ENCODE results near the gene TTLL7.
"Not testable (repeated sequence)": the region's sequence is repeated elsewhere in the genome, so short reads cannot be mapped to it uniquely, and the experiment has no call there.

The TTLL7 gene

GRCh38 chr1:83994111-83994510, 4.8 kb downstream of the TTLL7 start:
- DNase-seq, result no peak

DNA sequence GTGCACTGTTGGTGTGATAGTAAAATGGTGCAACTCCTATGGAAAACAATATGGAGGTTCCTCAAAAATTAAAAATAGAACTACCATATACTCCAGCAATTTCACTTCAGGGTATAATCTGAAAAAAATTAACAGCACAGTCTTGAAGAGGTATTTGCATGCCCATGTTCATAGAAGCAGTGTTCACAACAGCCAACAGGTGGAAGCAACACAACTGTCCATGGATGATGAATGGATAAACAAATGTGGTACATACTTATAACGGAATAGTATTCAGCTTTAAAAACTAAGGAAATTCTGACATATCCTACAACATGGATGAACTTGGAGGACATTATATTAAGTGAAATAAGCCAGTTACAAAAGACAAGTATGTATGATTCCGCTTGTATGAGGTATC, 8.2 kb downstream of the TTLL7 start:
- DNase-seq, result no peak

- DNase-seq, result no peak
Observed at GRCh38 chr1:83985048-83985447, 13.9 kb downstream of the TTLL7 start.

- DNase-seq, result not testable (repeated sequence)
Observed at GRCh38 chr1:83983918-83984317, 15.0 kb downstream of the TTLL7 start.

DNA sequence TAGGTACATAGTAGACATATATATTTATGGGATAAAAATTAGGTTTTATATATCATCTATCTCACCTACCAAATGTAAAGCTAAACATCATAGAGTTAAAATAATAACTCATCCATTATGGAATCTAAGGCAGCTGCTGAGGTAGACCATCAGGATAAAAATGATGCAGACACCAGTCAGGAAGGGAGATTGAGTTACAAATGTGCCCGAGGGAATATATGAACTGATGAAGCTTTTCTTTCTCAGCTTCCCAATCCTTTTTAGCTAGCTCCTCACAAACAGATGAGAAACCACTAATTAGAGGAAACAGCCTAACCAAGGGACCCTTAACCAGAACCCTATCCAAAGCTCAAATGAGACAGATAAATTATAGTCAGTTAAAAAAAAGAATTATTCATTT, 20.9 kb downstream of the TTLL7 start:
- DNase-seq, result no peak

- no peak for DNase-seq
Observed at GRCh38 chr1:83976920-83977319, 22.0 kb downstream of the TTLL7 start.

GRCh38 chr1:83970802-83971201, 28.1 kb downstream of the TTLL7 start:
- no peak for DNase-seq

DNA sequence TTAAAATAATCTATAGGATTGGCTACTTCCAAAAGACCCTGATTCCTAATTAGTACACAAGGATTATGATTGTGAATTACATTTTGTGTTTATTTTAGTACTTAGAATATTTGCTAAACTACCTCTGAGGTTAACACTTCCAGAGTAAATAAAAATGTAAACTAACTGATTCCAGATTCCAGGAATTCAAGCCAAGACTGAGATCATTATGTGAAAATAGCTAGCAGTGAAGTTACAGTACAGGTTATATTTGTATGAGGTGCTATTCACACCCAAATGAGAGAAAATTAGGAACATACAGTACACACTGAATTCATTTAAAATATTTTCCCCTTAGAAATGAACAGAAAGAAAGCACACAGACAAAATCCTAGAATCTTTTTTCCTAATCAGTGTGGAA, 28.8 kb downstream of the TTLL7 start:
- no peak for DNase-seq

DNA sequence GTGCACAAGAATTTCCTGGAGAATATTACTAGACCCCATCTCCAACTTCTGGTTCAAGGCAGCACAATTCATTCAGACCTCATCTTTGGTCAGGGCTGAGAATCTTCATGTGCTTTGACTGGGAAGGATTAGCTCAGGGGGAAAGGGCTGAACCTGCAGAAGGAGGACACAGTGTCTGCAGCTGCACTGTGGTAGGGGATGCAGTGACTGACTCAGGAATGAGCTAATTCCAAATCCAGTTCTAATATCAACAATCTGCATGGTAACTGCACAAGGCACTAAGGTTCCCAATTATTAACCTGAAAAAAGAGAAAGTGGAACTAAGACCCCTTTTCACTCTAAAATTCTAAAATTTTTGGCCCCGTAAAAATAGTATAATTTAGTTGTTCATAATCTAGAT, 31.6 kb downstream of the TTLL7 start:
- no peak for DNase-seq

DNA sequence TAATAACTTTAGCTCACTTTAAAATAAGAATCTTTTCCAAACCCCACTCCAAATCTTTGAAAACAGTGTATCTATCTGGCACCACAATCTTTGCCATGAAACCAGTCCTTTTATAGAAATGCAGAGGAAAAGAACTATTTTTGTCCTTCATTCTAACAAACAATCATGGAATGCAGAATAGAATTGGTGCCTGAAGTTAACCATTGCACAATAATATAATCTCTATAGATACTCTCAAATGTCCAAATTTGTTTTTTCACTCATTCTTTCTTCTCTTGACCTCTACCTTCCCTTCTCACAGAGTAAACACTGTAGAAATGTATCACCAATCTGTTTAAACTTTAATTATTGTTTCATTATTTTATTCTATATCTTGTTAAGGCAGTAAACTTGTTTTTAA, 34.8 kb downstream of the TTLL7 start:
- DNase-seq, result no peak

- no peak for DNase-seq
Observed at GRCh38 chr1:83961571-83962295, 37.2 kb downstream of the TTLL7 start.

DNA sequence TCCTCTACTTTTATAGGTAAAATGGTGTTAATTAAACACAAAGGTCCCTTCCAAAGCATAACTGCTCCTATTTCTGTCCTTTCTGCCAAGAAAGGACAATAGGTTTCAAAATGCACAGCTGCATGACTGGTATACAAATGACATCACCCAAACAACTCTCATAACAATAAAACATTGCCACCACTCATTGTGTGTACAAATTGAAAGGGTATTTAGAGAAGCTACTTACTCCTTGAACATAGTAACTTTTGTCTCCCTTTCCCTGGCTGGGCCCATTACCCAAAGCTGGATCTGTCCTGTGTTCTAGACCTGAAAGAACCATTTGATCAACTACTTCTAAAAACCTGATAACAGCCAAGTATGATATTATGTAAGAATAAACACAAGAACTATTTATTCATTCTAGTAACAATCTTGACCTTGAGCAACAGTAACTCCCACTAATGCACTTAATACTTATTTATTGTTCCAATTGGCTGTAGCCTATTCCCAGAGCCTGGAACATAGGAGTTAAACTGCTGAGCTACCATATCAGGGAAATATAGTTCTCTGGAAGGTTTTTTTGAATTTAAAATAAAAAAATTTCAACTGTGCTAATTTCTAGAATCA, 38.2 kb downstream of the TTLL7 start:
- no peak for DNase-seq

- DNase-seq, result no peak
Observed at GRCh38 chr1:83959824-83960498, 39.0 kb downstream of the TTLL7 start.

GRCh38 chr1:83958704-83959103, 40.2 kb downstream of the TTLL7 start:
- no peak for DNase-seq

DNA sequence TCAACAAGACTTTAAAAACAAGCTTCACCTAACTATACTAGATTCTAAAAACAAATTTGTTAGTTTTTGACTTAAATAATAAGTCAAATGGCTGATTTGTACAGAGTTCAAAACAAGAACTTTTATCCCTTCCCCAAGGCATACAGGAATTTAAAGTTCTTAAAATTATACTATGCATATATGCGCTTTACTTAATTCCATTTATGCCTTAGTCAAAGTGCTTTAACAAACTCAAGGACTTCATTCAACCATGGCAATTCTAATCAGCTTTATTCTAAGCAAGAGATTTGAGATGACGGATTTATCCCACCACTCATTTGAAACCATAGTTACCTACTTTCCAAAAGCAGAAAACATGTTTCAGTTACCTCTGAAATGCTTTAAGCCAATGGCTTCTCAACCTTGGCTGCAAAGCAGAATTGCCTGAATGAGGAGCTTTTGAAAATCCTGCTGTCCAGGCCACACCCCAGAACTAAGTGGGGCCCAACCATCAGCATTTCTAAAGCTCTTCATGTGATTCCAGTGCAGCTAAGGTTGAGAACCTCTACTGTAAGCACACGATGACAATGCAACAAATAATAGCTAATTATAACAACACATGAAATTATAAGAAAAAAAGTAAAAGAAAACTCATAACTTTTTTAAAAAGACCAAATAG, 44.6 kb downstream of the TTLL7 start:
- no peak for DNase-seq

DNA sequence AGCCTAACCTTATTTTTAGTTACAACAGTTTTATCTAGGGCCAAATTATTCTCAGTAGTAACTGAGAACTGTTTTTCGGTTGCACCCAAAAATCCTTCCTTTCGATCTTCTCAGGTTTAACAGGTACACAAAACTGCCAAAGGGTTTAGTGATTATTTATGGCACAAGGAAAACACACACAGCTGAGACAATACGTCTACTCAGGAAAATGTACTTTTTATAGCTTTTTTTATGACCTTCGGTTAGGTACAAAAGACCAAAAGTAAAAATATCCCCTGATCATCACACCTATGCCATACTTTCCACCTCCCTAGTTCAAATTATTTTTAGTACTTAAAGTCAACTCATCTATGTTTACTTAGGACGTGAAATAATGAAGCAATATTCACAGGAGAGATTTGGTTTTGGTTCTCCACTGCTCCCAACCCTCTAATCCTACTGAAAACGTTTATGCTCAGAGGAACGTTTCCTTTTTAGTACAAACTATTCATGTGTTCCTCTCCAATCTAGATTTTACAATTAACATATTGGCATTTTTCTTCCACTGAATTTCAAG, 48.7 kb downstream of the TTLL7 start:
- DNase-seq, result no peak

- no peak for DNase-seq
Observed at GRCh38 chr1:83942914-83943313, 56.0 kb downstream of the TTLL7 start.

DNA sequence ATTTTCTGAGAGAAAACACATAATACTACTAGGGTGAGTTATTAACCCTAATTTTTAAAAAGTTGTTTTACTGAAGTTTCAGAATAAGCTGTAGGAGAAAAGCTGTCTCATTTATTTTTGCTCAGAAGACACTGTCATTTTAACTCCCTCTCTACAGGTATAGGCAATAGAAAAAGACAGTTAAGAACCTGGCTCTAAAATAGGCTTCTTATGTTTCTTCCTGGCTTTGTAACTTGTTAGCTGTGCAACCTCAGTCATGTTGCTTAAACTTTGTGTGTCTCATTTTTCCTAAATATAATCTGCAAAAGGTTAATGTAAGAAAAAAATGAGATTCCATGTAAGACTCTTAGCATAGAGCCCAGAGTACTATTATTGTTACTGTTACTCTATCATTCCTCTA, 64.4 kb downstream of the TTLL7 start:
- no peak for DNase-seq

DNA sequence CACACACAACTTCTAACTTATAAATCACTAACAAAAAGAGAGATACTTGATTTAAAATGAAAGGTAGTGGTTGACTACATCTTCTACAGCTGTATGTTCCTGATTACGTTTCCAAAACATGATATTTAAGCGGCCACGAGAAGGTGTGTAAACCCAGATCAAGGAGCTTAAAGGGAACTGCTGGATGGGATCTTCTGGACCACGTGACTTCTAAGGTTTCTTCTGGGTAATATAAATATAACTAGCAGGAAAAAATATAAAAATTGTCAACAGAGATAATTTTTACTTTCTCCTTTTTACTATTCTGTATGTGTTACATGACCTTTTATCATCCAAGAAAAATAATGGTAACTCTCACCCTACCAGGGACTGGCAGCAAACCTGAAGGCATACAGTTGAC, 66.2 kb downstream of the TTLL7 start:
- DNase-seq, result no peak

- no peak for DNase-seq
Observed at GRCh38 chr1:83932281-83932680, 66.7 kb downstream of the TTLL7 start.

- DNase-seq, result peak; percentile 61
Observed at GRCh38 chr1:83931658-83932253, 67.2 kb downstream of the TTLL7 start.

DNA sequence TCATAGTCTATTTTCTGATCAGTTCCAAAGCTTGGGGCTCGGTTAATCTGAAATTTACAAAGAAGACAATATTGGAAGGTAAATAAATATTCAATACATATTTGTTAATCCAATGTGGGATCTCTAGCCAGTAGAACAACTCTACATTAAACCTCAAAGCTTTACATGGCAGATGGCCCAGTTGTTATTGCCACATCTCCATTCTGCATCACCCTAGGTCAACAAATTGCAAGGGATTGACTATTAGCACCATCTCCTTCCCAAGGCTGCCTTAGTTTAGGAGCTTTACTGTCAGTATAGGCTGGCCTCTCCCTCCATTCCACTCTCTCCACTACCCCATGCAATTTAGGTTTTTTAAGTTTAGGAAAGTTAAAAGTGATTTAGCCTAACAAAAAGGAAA, 69.7 kb downstream of the TTLL7 start:
- DNase-seq, result no peak

DNA sequence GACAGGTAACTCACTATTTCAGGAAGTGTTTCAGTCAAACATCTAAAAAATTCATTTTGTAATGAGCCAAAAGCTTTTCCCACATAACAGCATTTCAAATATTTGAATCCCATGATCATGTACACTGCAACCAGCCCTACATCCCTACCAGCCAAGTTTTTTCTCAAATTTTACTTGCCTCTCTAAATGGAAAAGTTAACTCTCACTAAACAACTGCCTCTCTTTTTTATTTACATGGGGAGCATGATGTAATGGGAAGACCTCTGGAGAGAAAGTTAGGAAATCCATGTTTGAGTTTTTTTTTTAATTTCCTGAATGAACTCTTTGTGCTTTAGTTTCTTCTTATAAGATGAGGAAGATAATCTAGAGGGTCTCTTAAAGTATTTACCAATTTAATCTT, 70.5 kb downstream of the TTLL7 start:
- no peak for DNase-seq

Data from CD4-positive, alpha-beta T cell treated with Interleukin-12 subunit alpha and Interleukin-12 subunit beta, for 1 hour (primary cell).